ENCODE data around the gene MEI1. TPM values are rescaled to one million over a fixed set of nuclear protein-coding genes. Genes with fewer than 3 reads are reported as not detected.

The MEI1 gene
- polyA plus RNA-seq, 1 donor from 2014 or later = not detected

GRCh38 chr22:41682033-41682807 is 17.1 kb upstream of the MEI1 start:
- Histone ChIP-seq H3K9me3 (ENCODE audit: low read length) (no peaks in the 10 kb centered on the region), H3K4me2 (ENCODE audit: low read length) (no peak overlapping the region), H3K27ac (ENCODE audit: low read length) (peak overlapping the region; percentile 89), H3K36me3 (ENCODE audit: insufficient read depth, low read length) (no peaks in the 10 kb centered on the region), H3K79me2 (replicated peaks; ENCODE audit: insufficient read depth, low read length) (peaks cover 25% of the 10 kb centered on the region), H3K9me2 (ENCODE audit: insufficient read depth, low read length) (no peaks in the 10 kb centered on the region), H4K20me1 (ENCODE audit: insufficient read depth) (no peaks in the 10 kb centered on the region), H3K27me3 (ENCODE audit: insufficient read depth, low read depth, low read length) (no peaks in the 10 kb centered on the region), H3F3A (ENCODE audit: insufficient read depth, low read length, poor library complexity, severe bottlenecking) (no peaks in the 10 kb centered on the region), H3K9ac (ENCODE audit: low read length) (peak overlapping the region; percentile 76), H3K4me3 (ENCODE audit: low read length) (peak overlapping the region; percentile 79), H2AFZ (ENCODE audit: low read depth, low read length) (peak overlapping the region; percentile 45)
- no peak for TF ChIP-seq EZH2 (IDR thresholded peaks at IDR 0.05; ENCODE audit: borderline replicate concordance, insufficient read depth, low read length, poor library complexity, severe bottlenecking)
- peak; percentile 90 for TF ChIP-seq MXI1 (conservative IDR thresholded peaks at IDR 0.05; ENCODE audit: poor library complexity, severe bottlenecking)
- TF ChIP-seq CTCF (IDR thresholded peaks at IDR 0.05; ENCODE audit: poor library complexity, severe bottlenecking) = no peak
- TF ChIP-seq EP300 (conservative IDR thresholded peaks at IDR 0.05; ENCODE audit: poor library complexity, severe bottlenecking) = no peak
- no peak for TF ChIP-seq RAD21 (conservative IDR thresholded peaks at IDR 0.05)
- TF ChIP-seq SMC3 (conservative IDR thresholded peaks at IDR 0.05; ENCODE audit: poor library complexity) = peak; percentile 14
- TF ChIP-seq TAF1 (IDR thresholded peaks at IDR 0.05; ENCODE audit: low read depth) = peak; percentile 54
- TF ChIP-seq POLR2AphosphoS5 (IDR thresholded peaks at IDR 0.05) = peak; percentile 98
- no peak for TF ChIP-seq REST (IDR thresholded peaks at IDR 0.05; ENCODE audit: borderline replicate concordance)

GRCh38 chr22:41683052-41683451 is 16.3 kb upstream of the MEI1 start:
- no peaks in the 10 kb centered on the region for H3K9me2 ChIP-seq (ENCODE audit: insufficient read depth, low read length)
- H3K27ac ChIP-seq (ENCODE audit: low read length) = peak overlapping the region; percentile 89
- peak overlapping the region; percentile 76 for H3K9ac ChIP-seq (ENCODE audit: low read length)
- no peaks in the 10 kb centered on the region for H3K27me3 ChIP-seq (ENCODE audit: insufficient read depth, low read depth, low read length)
- peaks cover 31% of the 10 kb centered on the region for H3K79me2 ChIP-seq (replicated peaks; ENCODE audit: insufficient read depth, low read length)
- H2AFZ ChIP-seq (ENCODE audit: low read depth, low read length) = no peak overlapping the region
- no peaks in the 10 kb centered on the region for H3K9me3 ChIP-seq (ENCODE audit: low read length)
- H3F3A ChIP-seq (ENCODE audit: insufficient read depth, low read length, poor library complexity, severe bottlenecking) = no peaks in the 10 kb centered on the region
- peak overlapping the region; percentile 79 for H3K4me3 ChIP-seq (ENCODE audit: low read length)
- no peak for TF ChIP-seq MXI1 (conservative IDR thresholded peaks at IDR 0.05; ENCODE audit: poor library complexity, severe bottlenecking)
- no peak for TF ChIP-seq SMC3 (conservative IDR thresholded peaks at IDR 0.05; ENCODE audit: poor library complexity)
- no peak for TF ChIP-seq EZH2 (IDR thresholded peaks at IDR 0.05; ENCODE audit: borderline replicate concordance, insufficient read depth, low read length, poor library complexity, severe bottlenecking)
- no peak for TF ChIP-seq REST (IDR thresholded peaks at IDR 0.05; ENCODE audit: borderline replicate concordance)
- no peak for TF ChIP-seq EP300 (conservative IDR thresholded peaks at IDR 0.05; ENCODE audit: poor library complexity, severe bottlenecking)
- H4K20me1 ChIP-seq (ENCODE audit: insufficient read depth) = no peaks in the 10 kb centered on the region
- H3K4me2 ChIP-seq (ENCODE audit: low read length) = no peak overlapping the region
- H3K36me3 ChIP-seq (ENCODE audit: insufficient read depth, low read length) = no peaks in the 10 kb centered on the region
